ENCODE data around the gene ADCY4. TPM values are rescaled to one million over a fixed set of nuclear protein-coding genes. Genes with fewer than 3 reads are reported as not detected.
A peak's percentile ranks its signal among the peaks of the same experiment; 100 is the strongest.

Gene ADCY4
- total and polyA plus RNA-seq, 2 of the 13 experiments (the other 11 are each of a cell fraction or from before 2014, with no cell fraction given): 0.03 TPM; not detected in 1

DNA sequence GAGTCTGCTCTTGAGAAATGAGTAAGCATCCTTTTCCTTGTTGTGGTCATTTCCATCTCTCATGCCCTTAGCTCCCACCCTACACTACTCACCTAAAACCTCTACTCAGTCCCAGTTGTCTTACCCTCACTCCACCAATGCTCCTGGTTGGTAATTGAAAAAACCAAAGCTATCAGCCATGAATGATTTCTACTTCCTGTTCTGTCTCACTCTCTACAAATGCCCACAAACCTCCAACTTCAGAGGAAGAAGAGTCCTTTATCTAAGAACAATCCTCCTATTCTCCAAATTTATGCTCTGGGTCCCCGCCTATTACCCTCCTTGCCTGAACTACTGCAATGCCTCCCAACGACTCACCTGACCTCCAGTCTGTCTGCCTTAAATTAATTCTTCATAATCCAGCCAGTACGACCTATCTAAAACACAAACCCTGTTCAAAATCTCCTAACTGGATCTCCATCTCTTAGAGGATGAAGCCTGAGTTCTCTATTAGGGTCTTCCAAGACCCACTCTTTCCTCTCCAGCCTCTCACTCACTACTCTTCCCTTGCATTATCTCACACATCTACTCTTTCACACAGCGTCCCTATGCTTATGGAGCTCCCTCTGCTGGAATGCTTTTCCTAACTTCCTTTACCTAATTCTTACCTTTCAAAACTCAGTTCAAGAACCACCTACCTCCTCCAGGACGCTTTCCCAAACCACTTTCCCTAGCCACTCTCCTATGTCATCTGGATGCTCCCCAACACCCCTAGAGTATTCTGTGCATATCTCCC, 37.5 kb downstream of the ADCY4 start (continued):
- TF ChIP-seq, protein P1, sequence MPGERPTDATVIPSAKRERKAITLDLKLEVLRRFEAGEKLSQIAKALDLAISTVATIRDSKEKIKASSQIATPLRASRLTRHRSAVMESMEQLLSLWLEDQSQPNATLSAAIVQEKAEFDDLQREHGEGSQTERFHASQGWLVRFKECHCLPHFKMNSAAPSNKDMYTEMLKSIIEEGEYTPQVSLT (CRISPR knock-in tag; IDR thresholded peaks at IDR 0.05; ENCODE audit: borderline replicate concordance, low read depth): no peak
- no peak for TF ChIP-seq ZNF121 (CRISPR knock-in tag; IDR thresholded peaks at IDR 0.05)
- TF ChIP-seq PTBP1 (IDR thresholded peaks at IDR 0.05; ENCODE audit: low read depth, low read length, poor library complexity, severe bottlenecking): no peak
- TF ChIP-seq MTA3 (CRISPR knock-in tag; IDR thresholded peaks at IDR 0.05): no peak
- TF ChIP-seq ARNT2 (CRISPR knock-in tag; IDR thresholded peaks at IDR 0.05; ENCODE audit: low read depth): 0 out of 2 replicates have a peak, but pooled peaks have one; percentile 46
- peak; percentile 11; the same call in 1 of the 2 replicates for TF ChIP-seq ZNF556 (CRISPR knock-in tag; IDR thresholded peaks at IDR 0.05; ENCODE audit: borderline replicate concordance)
- TF ChIP-seq, protein P2, sequence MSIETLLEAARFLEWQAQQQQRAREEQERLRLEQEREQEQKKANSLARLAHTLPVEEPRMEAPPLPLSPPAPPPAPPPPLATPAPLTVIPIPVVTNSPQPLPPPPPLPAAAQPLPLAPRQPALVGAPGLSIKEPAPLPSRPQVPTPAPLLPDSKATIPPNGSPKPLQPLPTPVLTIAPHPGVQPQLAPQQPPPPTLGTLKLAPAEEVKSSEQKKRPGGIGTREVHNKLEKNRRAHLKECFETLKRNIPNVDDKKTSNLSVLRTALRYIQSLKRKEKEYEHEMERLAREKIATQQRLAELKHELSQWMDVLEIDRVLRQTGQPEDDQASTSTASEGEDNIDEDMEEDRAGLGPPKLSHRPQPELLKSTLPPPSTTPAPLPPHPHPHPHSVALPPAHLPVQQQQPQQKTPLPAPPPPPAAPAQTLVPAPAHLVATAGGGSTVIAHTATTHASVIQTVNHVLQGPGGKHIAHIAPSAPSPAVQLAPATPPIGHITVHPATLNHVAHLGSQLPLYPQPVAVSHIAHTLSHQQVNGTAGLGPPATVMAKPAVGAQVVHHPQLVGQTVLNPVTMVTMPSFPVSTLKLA (IDR thresholded peaks at IDR 0.05): no peak
- TF ChIP-seq, protein P3, sequence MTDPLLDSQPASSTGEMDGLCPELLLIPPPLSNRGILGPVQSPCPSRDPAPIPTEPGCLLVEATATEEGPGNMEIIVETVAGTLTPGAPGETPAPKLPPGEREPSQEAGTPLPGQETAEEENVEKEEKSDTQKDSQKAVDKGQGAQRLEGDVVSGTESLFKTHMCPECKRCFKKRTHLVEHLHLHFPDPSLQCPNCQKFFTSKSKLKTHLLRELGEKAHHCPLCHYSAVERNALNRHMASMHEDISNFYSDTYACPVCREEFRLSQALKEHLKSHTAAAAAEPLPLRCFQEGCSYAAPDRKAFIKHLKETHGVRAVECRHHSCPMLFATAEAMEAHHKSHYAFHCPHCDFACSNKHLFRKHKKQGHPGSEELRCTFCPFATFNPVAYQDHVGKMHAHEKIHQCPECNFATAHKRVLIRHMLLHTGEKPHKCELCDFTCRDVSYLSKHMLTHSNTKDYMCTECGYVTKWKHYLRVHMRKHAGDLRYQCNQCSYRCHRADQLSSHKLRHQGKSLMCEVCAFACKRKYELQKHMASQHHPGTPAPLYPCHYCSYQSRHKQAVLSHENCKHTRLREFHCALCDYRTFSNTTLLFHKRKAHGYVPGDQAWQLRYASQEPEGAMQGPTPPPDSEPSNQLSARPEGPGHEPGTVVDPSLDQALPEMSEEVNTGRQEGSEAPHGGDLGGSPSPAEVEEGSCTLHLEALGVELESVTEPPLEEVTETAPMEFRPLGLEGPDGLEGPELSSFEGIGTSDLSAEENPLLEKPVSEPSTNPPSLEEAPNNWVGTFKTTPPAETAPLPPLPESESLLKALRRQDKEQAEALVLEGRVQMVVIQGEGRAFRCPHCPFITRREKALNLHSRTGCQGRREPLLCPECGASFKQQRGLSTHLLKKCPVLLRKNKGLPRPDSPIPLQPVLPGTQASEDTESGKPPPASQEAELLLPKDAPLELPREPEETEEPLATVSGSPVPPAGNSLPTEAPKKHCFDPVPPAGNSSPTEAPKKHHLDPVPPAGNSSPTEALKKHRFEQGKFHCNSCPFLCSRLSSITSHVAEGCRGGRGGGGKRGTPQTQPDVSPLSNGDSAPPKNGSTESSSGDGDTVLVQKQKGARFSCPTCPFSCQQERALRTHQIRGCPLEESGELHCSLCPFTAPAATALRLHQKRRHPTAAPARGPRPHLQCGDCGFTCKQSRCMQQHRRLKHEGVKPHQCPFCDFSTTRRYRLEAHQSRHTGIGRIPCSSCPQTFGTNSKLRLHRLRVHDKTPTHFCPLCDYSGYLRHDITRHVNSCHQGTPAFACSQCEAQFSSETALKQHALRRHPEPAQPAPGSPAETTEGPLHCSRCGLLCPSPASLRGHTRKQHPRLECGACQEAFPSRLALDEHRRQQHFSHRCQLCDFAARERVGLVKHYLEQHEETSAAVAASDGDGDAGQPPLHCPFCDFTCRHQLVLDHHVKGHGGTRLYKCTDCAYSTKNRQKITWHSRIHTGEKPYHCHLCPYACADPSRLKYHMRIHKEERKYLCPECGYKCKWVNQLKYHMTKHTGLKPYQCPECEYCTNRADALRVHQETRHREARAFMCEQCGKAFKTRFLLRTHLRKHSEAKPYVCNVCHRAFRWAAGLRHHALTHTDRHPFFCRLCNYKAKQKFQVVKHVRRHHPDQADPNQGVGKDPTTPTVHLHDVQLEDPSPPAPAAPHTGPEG (CRISPR knock-in tag; IDR thresholded peaks at IDR 0.05): 0 out of 2 replicates have a peak, but pooled peaks have one; percentile 61
- no peak for TF ChIP-seq KLF12 (CRISPR knock-in tag; IDR thresholded peaks at IDR 0.05; ENCODE audit: borderline replicate concordance)
- TF ChIP-seq ZNF101 (CRISPR knock-in tag; IDR thresholded peaks at IDR 0.05; ENCODE audit: borderline replicate concordance, low read depth): no peak
- no peak for TF ChIP-seq ONECUT2 (CRISPR knock-in tag; IDR thresholded peaks at IDR 0.05)
- TF ChIP-seq GABPB1 (CRISPR knock-in tag; IDR thresholded peaks at IDR 0.05): 0 out of 2 replicates have a peak, but pooled peaks have one; percentile 2
- no peak for TF ChIP-seq NFE2 (CRISPR knock-in tag; IDR thresholded peaks at IDR 0.05)
- no peak for TF ChIP-seq ZNF773 (CRISPR knock-in tag; IDR thresholded peaks at IDR 0.05; ENCODE audit: borderline replicate concordance)
- no peak; the same call in 1 of the 2 replicates for TF ChIP-seq BORCS8-MEF2B (CRISPR knock-in tag; IDR thresholded peaks at IDR 0.05)
- no peak for TF ChIP-seq ZNF510 (CRISPR knock-in tag; IDR thresholded peaks at IDR 0.05; ENCODE audit: low read depth)
- no peak for TF ChIP-seq ZC3H4 (CRISPR knock-in tag; IDR thresholded peaks at IDR 0.05; ENCODE audit: borderline replicate concordance)
- TF ChIP-seq KAT8 (CRISPR knock-in tag; IDR thresholded peaks at IDR 0.05): peak; percentile 65; the same call in 1 of the 2 replicates
- no peak for TF ChIP-seq ISL2 (CRISPR knock-in tag; IDR thresholded peaks at IDR 0.05)
- TF ChIP-seq ZNF607 (CRISPR knock-in tag; IDR thresholded peaks at IDR 0.05; ENCODE audit: borderline replicate concordance): no peak
- TF ChIP-seq CBX1 (IDR thresholded peaks at IDR 0.05; ENCODE audit: low read depth): no peak
- TF ChIP-seq ZNF460 (CRISPR knock-in tag; IDR thresholded peaks at IDR 0.05; ENCODE audit: borderline replicate concordance): no peak
- TF ChIP-seq ZNF776 (CRISPR knock-in tag; IDR thresholded peaks at IDR 0.05): no peak

Measured in HepG2 (cell line).